Ovary (tissue), 9 donors: Measurements from ENCODE around the gene PPP1R9B. TPM values are rescaled to one million over a fixed set of nuclear protein-coding genes. Genes with fewer than 3 reads are reported as not detected.

ENCODE experiments used
- DNase-seq, 5 donors: peaks; one replicate each; pipeline ENCODE4 v3.0.0-alpha.2; 2019 to 2020
- H3K27ac ChIP-seq, 2 donors: fragments of 200-600 bp; one replicate each; pipeline versions ENCODE4 v1.5.1 to v1.8.0; 2019 to 2022
- H3K27me3 ChIP-seq: fragments of 200-600 bp; one replicate; pipeline ENCODE4 v1.8.0; 2022
- H3K36me3 ChIP-seq: fragments of 200-600 bp; sonication (generic); one replicate; pipeline ENCODE4 v1.5.1; 2019
- H3K4me1 ChIP-seq: one replicate; pipeline ENCODE4 v1.8.1; 2013; ENCODE audit warnings: mild to moderate bottlenecking, moderate library complexity; ENCODE audit not compliant: insufficient read depth
- H3K4me3 ChIP-seq: fragments of 200-600 bp; sonication (generic); one replicate; pipeline ENCODE4 v1.5.1; 2017
- H3K9me3 ChIP-seq, 2 donors: fragments of 200-600 bp in 1 of 2; sonication (generic) in 1 of 2; one replicate each; pipeline versions ENCODE4 v1.5.1 to v1.8.1; 2013 to 2019; ENCODE audit warnings: mild to moderate bottlenecking in 1 of 2, moderate library complexity in 1 of 2
- EP300 ChIP-seq: sonication (generic); formaldehyde crosslinking; IDR thresholded peaks from one replicate; pipeline ENCODE4 v1.6.1; 2017; ENCODE audit warnings: antibody characterized with exemption
- POLR2A ChIP-seq: fragments of 450-650 bp; IDR thresholded peaks from one replicate; pipeline ENCODE4 v1.6.1; 2017; ENCODE audit warnings: antibody characterized with exemption, mild to moderate bottlenecking, moderate library complexity
- whole genome bisulfite sequencing, 3 donors: extraction: QIAGEN DNeasy Blood & Tissue Kit in 1 of 3; methylation state at CpG; one replicate each; pipeline versions ENCODE4 v1.1.5 to v1.1.7; 2013 to 2017; 5-methylcytosine and 5-hydroxymethylcytosine counted together
- intact Hi-C, 4 donors: fragments of 100-400 bp; cut with DNase I; formaldehyde crosslinking; loops; one replicate each; pipeline versions ENCODE4 v1.11.0 to v1.15.1; 2022 to 2023
- polyA plus RNA-seq, 2 donors: library from polyadenylated mRNA; stranded (reverse); fragments of 200-250 nt in 1 of 2; fragments of 350-450 nt in 1 of 2; fragmentation: Illumina TruSeq in 1 of 2; extraction: RNeasy Lipid Tissue Mini Kit (QIAGEN cat#74804) in 1 of 2; gene quantifications; one replicate each; pipeline ENCODE4 v1.2.3, GENCODE V29; 2013 to 2014
- total RNA-seq, 7 donors: library from RNA; depleted of rRNA in 2 of 7; stranded (reverse); fragments of >200 nt in 2 of 7; fragmentation: NEBNext Ultra II Directional in 3 of 7; extraction: Animal tissue kit (Norgen Biotek cat#: 25700) in 3 of 7; gene quantifications; one replicate each; pipeline versions ENCODE4 v1.1.0 to v1.2.4, GENCODE V29; 2016 to 2023
- TF ChIP-seq, protein P1 (sequence below), 3 donors: fragments of 450-650 bp in 2 of 3; fragments of 200-600 bp in 1 of 3; IDR thresholded peaks; one replicate each; pipeline versions ENCODE4 v1.5.1 to v1.8.0; 2016 to 2022; ENCODE audit warnings: antibody characterized with exemption in 3 of 3, mild to moderate bottlenecking in 1 of 3
- donor health status: DM: no; HTN: no; CAD: no; lungs with moderate emphysema.
- donor health status: DM: no; HTN: no; CAD: no.
- donor health status: Bipolar disorder and iron deficiency.
- donor health status: DM: yes; HTN: yes; CAD: no.
- donor health status: DM: no; HTN: no; CAD: no.
- donor health status: DM: yes; HTN: yes; CAD: no.

Gene PPP1R9B
- total and polyA plus RNA-seq, 9 donors, result 14.8 to 109 (median 64.3) TPM

GRCh38 chr17:50185631-50186471 lies 35.4 kb upstream of the PPP1R9B start:
- Histone ChIP-seq H3K27me3 (no peaks in the 10 kb centered on the region), H3K4me1 (peaks cover 2% of the 10 kb centered on the region), H3K27ac (peak overlapping the region; percentile 66), H3K4me3 (no peak overlapping the region), H3K9me3 (no peaks in the 10 kb centered on the region), H3K36me3 (no peaks in the 10 kb centered on the region)
- WGBS, 3 donors, result 25 to 43% (median 37%) methylated on average over 27 to 31 of the region's 31 CpGs
- DNase-seq, result peak in 1 of 5 donors; percentile 51
- intact Hi-C loops, result loop anchor here in 1 of 4 donors (2.0 kb wide), 1 partner anchor 13 kb away; no protein-coding TSS in a partner anchor
- no peak for TF ChIP-seq EP300
- TF ChIP-seq, protein P1, sequence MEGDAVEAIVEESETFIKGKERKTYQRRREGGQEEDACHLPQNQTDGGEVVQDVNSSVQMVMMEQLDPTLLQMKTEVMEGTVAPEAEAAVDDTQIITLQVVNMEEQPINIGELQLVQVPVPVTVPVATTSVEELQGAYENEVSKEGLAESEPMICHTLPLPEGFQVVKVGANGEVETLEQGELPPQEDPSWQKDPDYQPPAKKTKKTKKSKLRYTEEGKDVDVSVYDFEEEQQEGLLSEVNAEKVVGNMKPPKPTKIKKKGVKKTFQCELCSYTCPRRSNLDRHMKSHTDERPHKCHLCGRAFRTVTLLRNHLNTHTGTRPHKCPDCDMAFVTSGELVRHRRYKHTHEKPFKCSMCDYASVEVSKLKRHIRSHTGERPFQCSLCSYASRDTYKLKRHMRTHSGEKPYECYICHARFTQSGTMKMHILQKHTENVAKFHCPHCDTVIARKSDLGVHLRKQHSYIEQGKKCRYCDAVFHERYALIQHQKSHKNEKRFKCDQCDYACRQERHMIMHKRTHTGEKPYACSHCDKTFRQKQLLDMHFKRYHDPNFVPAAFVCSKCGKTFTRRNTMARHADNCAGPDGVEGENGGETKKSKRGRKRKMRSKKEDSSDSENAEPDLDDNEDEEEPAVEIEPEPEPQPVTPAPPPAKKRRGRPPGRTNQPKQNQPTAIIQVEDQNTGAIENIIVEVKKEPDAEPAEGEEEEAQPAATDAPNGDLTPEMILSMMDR (IDR thresholded peaks at IDR 0.05), result no peak
- no peak for TF ChIP-seq POLR2A

- Histone ChIP-seq H3K27me3 (no peaks in the 10 kb centered on the region), H3K4me1 (peaks cover 2% of the 10 kb centered on the region), H3K9me3 (no peaks in the 10 kb centered on the region), H3K4me3 (no peak overlapping the region), H3K36me3 (no peaks in the 10 kb centered on the region), H3K27ac (peak overlapping the region; percentile 54 to 55)
- intact Hi-C loops, result loop anchor here in 1 of 4 donors (2.0 kb wide), 1 partner anchor 14 kb away; no protein-coding TSS in a partner anchor
- DNase-seq, result peak in 4 of 5 donors; percentile 57 to 77 (median 60)
- 24 to 28% (median 24%) methylated on average over 19 of the region's 19 CpGs for WGBS, 3 donors
- no peak for TF ChIP-seq POLR2A
- no peak for TF ChIP-seq EP300
- TF ChIP-seq, protein P1 (IDR thresholded peaks at IDR 0.05), result no peak
Observed at GRCh38 chr17:50184611-50185398, 34.3 kb upstream of the PPP1R9B start.

DNA sequence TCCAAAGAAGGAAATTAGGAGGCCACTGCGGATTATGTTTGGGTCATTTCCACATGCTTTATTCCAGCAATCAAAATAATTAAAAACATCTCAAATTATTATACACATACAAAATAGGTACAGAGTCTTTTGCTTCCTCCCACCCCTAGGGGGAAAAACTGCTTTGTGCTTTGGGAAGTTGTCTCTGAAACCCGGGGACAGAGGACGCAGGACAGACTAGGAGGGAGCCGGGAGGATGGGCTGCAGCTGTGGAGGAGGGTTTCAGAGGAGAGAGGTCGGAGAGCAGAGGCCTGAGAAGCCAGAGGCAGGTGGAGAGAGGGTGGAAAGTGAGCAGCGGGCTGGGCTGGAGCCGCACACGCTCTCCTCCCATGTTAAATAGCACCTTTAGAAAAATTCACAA lies 33.6 kb upstream of the PPP1R9B start:
- H3K4me1 ChIP-seq, result peaks cover 2% of the 10 kb centered on the region
- H3K9me3 ChIP-seq, result no peaks in the 10 kb centered on the region
- DNase-seq, result no peak
- H3K4me3 ChIP-seq, result no peak overlapping the region
- intact Hi-C loops, result loop anchor here in 1 of 4 donors (2.0 kb wide), 1 partner anchor 15 kb away; no protein-coding TSS in a partner anchor
- TF ChIP-seq EP300, result no peak
- TF ChIP-seq, protein P1 (IDR thresholded peaks at IDR 0.05), result peak in 1 of 3 donors; percentile 33
- no peaks in the 10 kb centered on the region for H3K36me3 ChIP-seq
- 17 to 20% (median 20%) methylated on average over 8 of the region's 8 CpGs for WGBS, 3 donors
- no peaks in the 10 kb centered on the region for H3K27me3 ChIP-seq
- H3K27ac ChIP-seq, result peak overlapping the region; percentile 52 to 55

- no peaks in the 10 kb centered on the region for H3K36me3 ChIP-seq
- intact Hi-C loops, result loop anchor here in 2 of 4 donors (2.0 kb wide), 2 partner anchors 13 to 31 kb away; no protein-coding TSS in a partner anchor
- no peak for DNase-seq
- H3K4me3 ChIP-seq, result no peak overlapping the region
- no peaks in the 10 kb centered on the region for H3K9me3 ChIP-seq
- no peaks in the 10 kb centered on the region for H3K27me3 ChIP-seq
- WGBS, 3 donors, result 25 to 29% (median 27%) methylated on average over 12 of the region's 12 CpGs
- no peak for TF ChIP-seq POLR2A
- TF ChIP-seq, protein P1 (IDR thresholded peaks at IDR 0.05), result no peak
- TF ChIP-seq EP300, result no peak
- peak overlapping the region; percentile 52 to 57 for H3K27ac ChIP-seq
- H3K4me1 ChIP-seq, result peaks cover 2% of the 10 kb centered on the region
Observed at GRCh38 chr17:50183421-50183994, 33.0 kb upstream of the PPP1R9B start.
